ENCODE data around the gene PARN. TPM values are rescaled to one million over a fixed set of nuclear protein-coding genes. Genes with fewer than 3 reads are reported as not detected.
"Not testable (repeated sequence)": the region's sequence is repeated elsewhere in the genome, so short reads cannot be mapped to it uniquely, and the experiment has no call there.

Gene PARN
- total and polyA plus RNA-seq, 8 donors = 8.3 to 19.6 (median 14.1) TPM

- DNase-seq (peak in 1 of 6 donors; percentile 31), ATAC-seq (peak in 3 of 4 donors; percentile 22 to 62 (median 26)), FAIRE-seq (no peak)
- Histone ChIP-seq H3K9me3 (no peaks in the 10 kb centered on the region), H3K27ac (peak overlapping the region in 2 of 4 donors; percentile 32 to 42), H3K27me3 (no peaks in the 10 kb centered on the region), H3K4me1 (peaks cover 25 to 35% (median 28%) of the 10 kb centered on the region in 3 donors), H3K36me3 (no peaks in the 10 kb centered on the region), H3K4me3 (no peak overlapping the region)
- TF ChIP-seq, protein P1, sequence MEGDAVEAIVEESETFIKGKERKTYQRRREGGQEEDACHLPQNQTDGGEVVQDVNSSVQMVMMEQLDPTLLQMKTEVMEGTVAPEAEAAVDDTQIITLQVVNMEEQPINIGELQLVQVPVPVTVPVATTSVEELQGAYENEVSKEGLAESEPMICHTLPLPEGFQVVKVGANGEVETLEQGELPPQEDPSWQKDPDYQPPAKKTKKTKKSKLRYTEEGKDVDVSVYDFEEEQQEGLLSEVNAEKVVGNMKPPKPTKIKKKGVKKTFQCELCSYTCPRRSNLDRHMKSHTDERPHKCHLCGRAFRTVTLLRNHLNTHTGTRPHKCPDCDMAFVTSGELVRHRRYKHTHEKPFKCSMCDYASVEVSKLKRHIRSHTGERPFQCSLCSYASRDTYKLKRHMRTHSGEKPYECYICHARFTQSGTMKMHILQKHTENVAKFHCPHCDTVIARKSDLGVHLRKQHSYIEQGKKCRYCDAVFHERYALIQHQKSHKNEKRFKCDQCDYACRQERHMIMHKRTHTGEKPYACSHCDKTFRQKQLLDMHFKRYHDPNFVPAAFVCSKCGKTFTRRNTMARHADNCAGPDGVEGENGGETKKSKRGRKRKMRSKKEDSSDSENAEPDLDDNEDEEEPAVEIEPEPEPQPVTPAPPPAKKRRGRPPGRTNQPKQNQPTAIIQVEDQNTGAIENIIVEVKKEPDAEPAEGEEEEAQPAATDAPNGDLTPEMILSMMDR (IDR thresholded peaks at IDR 0.05) = no peak
- WGBS, 2 donors = 33 to 37% methylated on average over 7 of the region's 7 CpGs
- intact Hi-C loops (cut with DNase I) = no loop called here
Measured at GRCh38 chr16:14545346-14545884, 84.6 kb downstream of the PARN start.

DNA sequence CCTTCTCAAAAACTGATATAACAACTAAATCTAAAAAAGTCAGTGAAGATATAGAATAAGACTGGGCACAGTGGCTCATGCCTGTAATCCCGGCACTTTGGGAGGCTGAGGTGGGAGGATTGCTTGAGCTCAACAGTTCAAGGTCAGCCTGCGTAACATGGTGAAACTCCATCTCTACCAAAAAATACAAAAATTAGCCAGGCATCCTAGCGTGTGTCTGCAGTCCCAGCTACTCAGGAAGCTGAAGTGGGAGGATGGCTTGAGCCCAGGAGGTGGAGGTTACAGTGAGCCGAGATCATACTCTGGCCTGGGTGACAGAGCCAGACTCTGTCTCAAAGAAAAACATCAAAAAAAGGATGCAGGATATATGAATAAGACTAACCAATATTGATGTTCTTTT is 85.2 kb downstream of the PARN start:
- H3K9me3 ChIP-seq; H3K27me3 ChIP-seq; DNase-seq; FAIRE-seq; H3K4me3 ChIP-seq; H3K36me3 ChIP-seq; ATAC-seq; intact Hi-C loops (cut with DNase I): not testable (repeated sequence)
- peaks cover 19 to 29% (median 25%) of the 10 kb centered on the region in 3 donors for H3K4me1 ChIP-seq
- H3K27ac ChIP-seq = peak overlapping the region in 2 of 4 donors; percentile 32 to 42
- WGBS, 2 donors = 64 to 78% methylated on average over 4 of the region's 4 CpGs

DNA sequence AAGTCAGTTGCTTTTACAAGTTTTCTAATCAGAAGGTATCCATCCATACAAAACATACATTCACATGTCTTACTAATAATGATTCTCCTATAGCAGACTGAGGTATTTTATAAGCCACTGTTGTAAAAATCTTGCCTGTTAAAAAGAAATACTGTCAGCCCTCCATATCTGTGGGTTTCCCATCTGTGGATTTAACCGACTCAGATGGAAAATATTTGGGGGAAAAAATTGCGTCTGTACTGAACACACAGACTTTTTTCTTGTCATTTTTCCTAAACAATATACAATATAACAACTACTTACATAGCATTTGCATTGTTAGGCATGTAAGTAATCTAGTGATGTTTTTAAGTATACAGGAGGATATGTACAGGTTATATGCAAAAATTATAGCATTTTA is 90.4 kb downstream of the PARN start:
- no peaks in the 10 kb centered on the region for H3K36me3 ChIP-seq
- no peak for DNase-seq
- H3K4me1 ChIP-seq = peaks cover 0 to 2% (median 0%) of the 10 kb centered on the region in 3 donors
- TF ChIP-seq, protein P1 (IDR thresholded peaks at IDR 0.05) = no peak
- WGBS, 2 donors = 87 to 88% methylated on average over 2 of the region's 2 CpGs
- H3K9me3 ChIP-seq = no peaks in the 10 kb centered on the region
- H3K27me3 ChIP-seq = no peaks in the 10 kb centered on the region
- intact Hi-C loops (cut with DNase I) = loop anchor here in 1 of 3 donors (10.0 kb wide), 1 partner anchor 245 kb away; no protein-coding TSS in a partner anchor
- H3K27ac ChIP-seq = no peak overlapping the region
- no peak overlapping the region for H3K4me3 ChIP-seq
- FAIRE-seq = no peak
- ATAC-seq = no peak

DNA sequence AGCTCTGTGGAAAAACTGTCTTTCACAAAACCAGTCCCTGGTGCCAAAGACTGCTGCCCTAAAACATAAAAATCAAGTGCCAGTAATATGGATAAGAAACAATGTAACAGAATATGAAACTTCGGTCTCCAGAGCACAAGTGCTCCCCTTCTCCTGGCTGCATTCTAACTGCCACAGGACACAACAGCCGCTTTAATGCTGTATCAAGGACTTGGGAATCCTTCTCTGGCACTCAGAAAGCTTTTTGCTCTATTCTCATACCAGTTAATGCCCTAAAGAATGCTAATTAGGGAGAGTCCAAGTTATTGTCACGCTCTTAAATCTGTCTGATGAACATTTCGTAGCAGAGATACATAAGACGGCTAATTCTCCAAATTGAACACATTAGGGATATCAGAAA is 90.9 kb downstream of the PARN start:
- H3K36me3 ChIP-seq = no peaks in the 10 kb centered on the region
- intact Hi-C loops (cut with DNase I) = loop anchor here in 1 of 3 donors (10.0 kb wide), 1 partner anchor 244 kb away; no protein-coding TSS in a partner anchor
- no peak overlapping the region for H3K27ac ChIP-seq
- H3K27me3 ChIP-seq = no peaks in the 10 kb centered on the region
- no peaks in the 10 kb centered on the region for H3K9me3 ChIP-seq
- ATAC-seq = no peak
- DNase-seq = no peak
- WGBS, 2 donors = 94 to 99% methylated on average over 5 of the region's 5 CpGs
- H3K4me1 ChIP-seq = peaks cover 0 to 2% (median 0%) of the 10 kb centered on the region in 3 donors
- no peak for FAIRE-seq
- TF ChIP-seq, protein P1 (IDR thresholded peaks at IDR 0.05) = no peak
- H3K4me3 ChIP-seq = no peak overlapping the region

DNA sequence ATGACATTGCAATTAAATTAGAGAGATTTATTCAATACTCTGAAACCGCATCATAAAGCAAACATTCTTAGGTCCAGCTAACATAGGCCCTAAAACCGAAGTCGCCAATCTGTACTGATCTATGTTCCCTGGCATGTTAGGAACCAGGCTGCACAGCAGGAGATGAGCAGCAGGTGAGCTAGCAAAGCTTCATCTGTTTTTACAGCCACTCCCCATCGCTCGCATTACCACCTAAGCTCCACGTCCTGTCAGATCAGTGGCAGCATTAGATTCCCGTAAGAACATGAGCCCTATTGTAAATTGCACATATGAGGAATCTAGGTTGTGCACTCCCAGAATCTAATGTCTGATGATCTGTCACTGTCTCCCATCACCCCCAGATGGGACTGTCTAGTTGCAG is 91.5 kb downstream of the PARN start:
- no peaks in the 10 kb centered on the region for H3K36me3 ChIP-seq
- peaks cover 0 to 2% (median 0%) of the 10 kb centered on the region in 3 donors for H3K4me1 ChIP-seq
- ATAC-seq (no peak), FAIRE-seq (no peak), DNase-seq (no peak)
- H3K4me3 ChIP-seq = no peak overlapping the region
- H3K9me3 ChIP-seq = no peaks in the 10 kb centered on the region
- no peak overlapping the region for H3K27ac ChIP-seq
- TF ChIP-seq, protein P1 (IDR thresholded peaks at IDR 0.05) = no peak
- no peaks in the 10 kb centered on the region for H3K27me3 ChIP-seq
- intact Hi-C loops (cut with DNase I) = loop anchor here in 1 of 3 donors (10.0 kb wide), 1 partner anchor 244 kb away; no protein-coding TSS in a partner anchor
- WGBS, 2 donors = 96 to 97% methylated on average over 7 of the region's 7 CpGs
